GM12878 (cell line): ENCODE results near the gene SLC24A3. TPM values are rescaled to one million over a fixed set of nuclear protein-coding genes. Genes with fewer than 3 reads are reported as not detected.

Experiments used
- ATAC-seq: fragments of 200-7000 bp; cut with Tn5 transposase; 3 replicates; pipeline ENCODE4 v1.9.1; 2020; ENCODE audit warnings: mild to moderate bottlenecking, moderate library complexity
- BruUV-seq: library from RNA; stranded (reverse); fragments of 400-500 nt; replicated peaks from 2 replicates; lab custom pipeline; 2021; lab: Mats Ljungman, UMichigan
- CTCF ChIA-PET: fragments of 300-600 bp; sonication (Branson Sonifier 250); formaldehyde crosslinking; extraction: SDS; loops from one replicate; lab custom pipeline; 2021; ENCODE audit warnings: inconsistent platforms; lab: Yijun Ruan, JAX
- POLR2A ChIA-PET: fragments of 350-600 bp; formaldehyde crosslinking; extraction: SDS; loops from one replicate; lab custom pipeline; 2021; ENCODE audit warnings: inconsistent platforms; lab: Charles Lee
- RAD21 ChIA-PET: fragments of 300-600 bp; sonication (Branson Sonifier 250); formaldehyde crosslinking; loops from one replicate; lab custom pipeline; 2023; ENCODE audit warnings: antibody characterized with exemption; ENCODE audit not compliant: unreplicated experiment; lab: Charles Lee
- SMC1A ChIA-PET: fragments of 300-600 bp; sonication (Branson Sonifier 250); formaldehyde crosslinking; loops from one replicate; lab custom pipeline; 2023; ENCODE audit not compliant: unreplicated experiment, uncharacterized antibody; lab: Charles Lee
- DNase-seq: peaks from one replicate; pipeline ENCODE4 v3.0.0-alpha.2; 2011; ENCODE audit warnings: low read depth, low spot score
- FAIRE-seq: peaks from 3 replicates; lab custom pipeline; 2011; peaks lifted over from hg19 to GRCh38; lab: Jason Lieb, UNC
- H2AFZ ChIP-seq: 2 replicates; pipeline ENCODE4 v1.6.0; 2011; ENCODE audit warnings: low read depth, low read length, control low read depth; ENCODE audit not compliant: control insufficient read depth
- H3K27ac ChIP-seq: 2 replicates; pipeline ENCODE4 v1.5.1; 2011; ENCODE audit warnings: control low read depth; ENCODE audit not compliant: control insufficient read depth, insufficient read depth
- H3K27me3 ChIP-seq, 2 experiments: replicated peaks in 1 of 2; 2 replicates each; pipeline versions ENCODE4 v1.6.0 to v1.6.1; 2011; ENCODE audit warnings: low read length in 1 of 2; ENCODE audit not compliant: control insufficient read depth in 2 of 2, insufficient read depth in 2 of 2
- H3K36me3 ChIP-seq, 2 experiments: 2 replicates each; pipeline ENCODE4 v1.5.1; 2011; ENCODE audit warnings: low read length in 1 of 2; ENCODE audit not compliant: control insufficient read depth in 2 of 2, insufficient read depth in 2 of 2
- H3K4me1 ChIP-seq: 2 replicates; pipeline ENCODE4 v1.6.1; 2011; ENCODE audit warnings: mild to moderate bottlenecking, low read length, moderate library complexity, mixed read lengths; ENCODE audit not compliant: control insufficient read depth, insufficient read depth
- H3K4me2 ChIP-seq: 2 replicates; pipeline ENCODE4 v1.6.0; 2011; ENCODE audit warnings: control low read depth; ENCODE audit not compliant: control insufficient read depth, insufficient read depth
- H3K4me3 ChIP-seq: fragments of 200-600 bp; sonication (generic); 2 replicates; pipeline ENCODE4 v1.5.1; 2016
- H3K79me2 ChIP-seq: 2 replicates; pipeline ENCODE4 v1.6.0; 2011; ENCODE audit warnings: low read length; ENCODE audit not compliant: control insufficient read depth, insufficient read depth
- H3K9ac ChIP-seq: 2 replicates; pipeline ENCODE4 v1.8.0; 2011; ENCODE audit warnings: low read length, control low read depth, mixed read lengths; ENCODE audit not compliant: control insufficient read depth, insufficient read depth
- H3K9me3 ChIP-seq: replicated peaks from 3 replicates; pipeline ENCODE4 v1.5.1; 2011; ENCODE audit warnings: mild to moderate bottlenecking, low read length; ENCODE audit not compliant: control insufficient read depth, insufficient read depth
- H4K20me1 ChIP-seq: 2 replicates; pipeline ENCODE4 v1.6.0; 2011; ENCODE audit not compliant: control insufficient read depth, insufficient read depth
- ATF2 ChIP-seq: IDR thresholded peaks from 2 replicates; pipeline ENCODE4 v1.6.1; 2012; ENCODE audit warnings: low read length, inconsistent platforms
- ATF7 ChIP-seq: fragments of 450-650 bp; IDR thresholded peaks from 2 replicates; pipeline ENCODE4 v1.6.1; 2016; ENCODE audit warnings: low read depth, mild to moderate bottlenecking
- BACH1 ChIP-seq: fragments of 450-650 bp; IDR thresholded peaks from 2 replicates; pipeline ENCODE4 v1.6.1; 2017; ENCODE audit warnings: mild to moderate bottlenecking, borderline replicate concordance
- CBX5 ChIP-seq: sonication (generic); IDR thresholded peaks from 2 replicates; pipeline ENCODE4 v1.6.1; 2016; ENCODE audit warnings: low read depth, moderate library complexity, mild to moderate bottlenecking, inconsistent platforms
- CTCF ChIP-seq, 3 experiments: IDR thresholded peaks in 2 of 3; conservative IDR thresholded peaks in 1 of 3; 2 replicates each; pipeline ENCODE4 v1.5.1; 2011; ENCODE audit warnings: low read depth in 3 of 3, low read length in 3 of 3, mild to moderate bottlenecking in 3 of 3, control low read depth in 2 of 3, moderate library complexity in 2 of 3, inconsistent platforms in 1 of 3, mixed read lengths in 1 of 3; ENCODE audit not compliant: control insufficient read depth in 2 of 3, insufficient read depth in 1 of 3; ENCODE audit errors: extremely low read depth in 1 of 3
- GABPA ChIP-seq: IDR thresholded peaks from 2 replicates; pipeline ENCODE4 v1.6.1; 2014; ENCODE audit warnings: antibody characterized with exemption, low read depth, mild to moderate bottlenecking, inconsistent platforms
- HSF1 ChIP-seq: fragments of 150-350 bp; IDR thresholded peaks from 2 replicates; pipeline ENCODE4 v1.6.1; 2014; ENCODE audit warnings: mild to moderate bottlenecking, low read depth, low read length
- MAX ChIP-seq: IDR thresholded peaks from 2 replicates; pipeline ENCODE4 v1.6.1; 2012; ENCODE audit warnings: low read depth, low read length, improper control_type of control experiment
- MYC ChIP-seq: IDR thresholded peaks from 2 replicates; pipeline ENCODE4 v1.6.1; 2011; ENCODE audit warnings: mild to moderate bottlenecking, low read length, moderate library complexity, inconsistent platforms; ENCODE audit not compliant: insufficient read depth, insufficient replicate concordance, insufficient read length, severe bottlenecking
- POLR2A ChIP-seq: IDR thresholded peaks from 2 replicates; pipeline ENCODE4 v1.6.1; 2011; ENCODE audit warnings: low read depth, mild to moderate bottlenecking, low read length
- SP1 ChIP-seq: IDR thresholded peaks from one replicate; pipeline ENCODE4 v1.6.1; 2011; ENCODE audit warnings: low read depth, low read length
- YBX1 ChIP-seq: fragments of 450-650 bp; IDR thresholded peaks from 2 replicates; pipeline ENCODE4 v1.6.1; 2016; ENCODE audit warnings: antibody characterized with exemption
- ZNF384 ChIP-seq: IDR thresholded peaks from 2 replicates; pipeline ENCODE4 v1.6.1; 2012; ENCODE audit warnings: low read depth, mild to moderate bottlenecking, low read length, improper control_type of control experiment, borderline replicate concordance
- WGBS: methylation state at CpG from one replicate; pipeline ENCODE4 v1.1.6; 2016; ENCODE audit warnings: low lambda C conversion rate; ENCODE audit not compliant: insufficient replicate concordance, insufficient coverage; ENCODE audit errors: missing lambda C conversion rate; 5-methylcytosine and 5-hydroxymethylcytosine counted together
- in situ Hi-C: fragments of 300-500 bp; cut with MboI; formaldehyde crosslinking; loops from 9 replicates; pipeline ENCODE4 v1.14.3; 2018; ENCODE audit warnings: mixed read lengths
- intact Hi-C: fragments of 100-400 bp; cut with micrococcal nuclease; formaldehyde crosslinking; loops from one replicate; pipeline ENCODE4 v1.14.2; 2022; ENCODE audit not compliant: unreplicated experiment
- polyA plus RNA-seq, 11 experiments: library from polyadenylated mRNA; depleted of rRNA in 4 of 11; unstranded in 6 of 11; stranded (reverse) in 5 of 11; fragments of >200 nt; fragmentation: Nextera tagmentation in 4 of 11; fragmentation: Illumina TruSeq in 1 of 11; extraction: Ambion mirVana in 4 of 11; extraction: Trizol in 1 of 11; gene quantifications; 1 replicate in 1 of 11; 2 replicates in 10 of 11; pipeline versions ENCODE4 v1.2.1 to v1.2.3, GENCODE V29; 2011 to 2016; ENCODE audit warnings: inconsistent platforms in 2 of 11, missing spikeins in 2 of 11, low read depth in 1 of 11
- total RNA-seq, 4 experiments: library from RNA; depleted of rRNA in 3 of 4; stranded (reverse); fragments of >200 nt in 3 of 4; fragmentation: Illumina TruSeq in 1 of 4; extraction: Trizol in 1 of 4; gene quantifications; 2 replicates each; pipeline versions ENCODE4 v1.2.1 to v1.2.3, GENCODE V29; 2013 to 2021
- TF ChIP-seq, protein P1 (sequence below): IDR thresholded peaks from 2 replicates; pipeline ENCODE4 v1.6.1; 2011; ENCODE audit warnings: mild to moderate bottlenecking, low read depth, low read length, moderate library complexity; ENCODE audit not compliant: insufficient replicate concordance

The SLC24A3 gene
- total and polyA plus RNA-seq, 10 of the 15 experiments (the other 5 are each of a cell fraction or from before 2014, with no cell fraction given): 0.04 TPM; not detected in 9

- TF ChIP-seq CTCF (IDR thresholded peaks at IDR 0.05 in 2 of 3, conservative IDR thresholded peaks at IDR 0.05 in 1 of 3; ENCODE audit: control insufficient read depth in 2 of 3, extremely low read depth in 1 of 3, insufficient read depth in 1 of 3, low read depth in 3 of 3, low read length in 3 of 3) (no peak), MYC (no peak), MAX (no peak), ATF2 (no peak), ZNF384 (no peak)
Observed at GRCh38 chr20:19223640-19224039, 11.2 kb downstream of the SLC24A3 start (continued).

- Histone ChIP-seq H3K4me3 (no peak overlapping the region), H3K27ac (no peak overlapping the region), H3K27me3 (no peaks in the 10 kb centered on the region; a peak in 1 of 4 replicates), H3K9ac (no peak overlapping the region), H3K4me2 (no peak overlapping the region), H3K4me1 (no peaks in the 10 kb centered on the region), H3K36me3 (no peaks in the 10 kb centered on the region), H4K20me1 (no peaks in the 10 kb centered on the region), H3K79me2 (no peaks in the 10 kb centered on the region), H2AFZ (no peak overlapping the region), H3K9me3 (no peaks in the 10 kb centered on the region)
- RAD21 ChIA-PET: no interaction called here
- in situ Hi-C loops (no loop called here), intact Hi-C loops (no loop called here)
- WGBS: 41% methylated on average over 6 of the region's 6 CpGs
- POLR2A ChIA-PET: no interaction called here
- CTCF ChIA-PET: interaction anchor here (1.0 to 1.7 kb wide), 2 partner anchors 11 to 27 kb away, joined by 3 to 7 read pairs; no protein-coding TSS in a partner anchor
- no peak for DNase-seq
- SMC1A ChIA-PET: no interaction called here
- BruUV-seq: no TSS peak
- no peak for ATAC-seq
- no peak for FAIRE-seq
- TF ChIP-seq CBX5 (no peak), ATF2 (no peak), SP1 (no peak), HSF1 (no peak), POLR2A (no peak), ATF7 (no peak), GABPA (no peak), BACH1 (no peak), YBX1 (no peak)
- TF ChIP-seq, protein P1, sequence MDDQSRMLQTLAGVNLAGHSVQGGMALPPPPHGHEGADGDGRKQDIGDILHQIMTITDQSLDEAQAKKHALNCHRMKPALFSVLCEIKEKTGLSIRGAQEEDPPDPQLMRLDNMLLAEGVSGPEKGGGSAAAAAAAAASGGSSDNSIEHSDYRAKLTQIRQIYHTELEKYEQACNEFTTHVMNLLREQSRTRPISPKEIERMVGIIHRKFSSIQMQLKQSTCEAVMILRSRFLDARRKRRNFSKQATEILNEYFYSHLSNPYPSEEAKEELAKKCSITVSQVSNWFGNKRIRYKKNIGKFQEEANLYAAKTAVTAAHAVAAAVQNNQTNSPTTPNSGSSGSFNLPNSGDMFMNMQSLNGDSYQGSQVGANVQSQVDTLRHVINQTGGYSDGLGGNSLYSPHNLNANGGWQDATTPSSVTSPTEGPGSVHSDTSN: no peak
Observed at GRCh38 chr20:19231359-19232035, 19.1 kb downstream of the SLC24A3 start.
